Hindlimb muscle (tissue), 1 donor: ENCODE measurements around the gene SIK2. TPM values are rescaled to one million over a fixed set of nuclear protein-coding genes. Genes with fewer than 3 reads are reported as not detected.

Experiments
- DNase-seq: peaks from one replicate; pipeline ENCODE4 v3.0.0-alpha.2; 2013
- polyA plus RNA-seq: library from polyadenylated mRNA; unstranded; fragments of 120-200 nt; gene quantifications from one replicate; pipeline ENCODE4 v1.2.1, GENCODE V29; 2013; ENCODE audit not compliant: insufficient read length

Gene SIK2
- polyA plus RNA-seq, 1 donor: 20.5 TPM

- DNase-seq: no peak
Measured at GRCh38 chr11:111660822-111661221, 58.6 kb downstream of the SIK2 start.

GRCh38 chr11:111663820-111664219 is 61.6 kb downstream of the SIK2 start:
- no peak for DNase-seq

GRCh38 chr11:111665777-111666176 is 63.5 kb downstream of the SIK2 start:
- peak; percentile 66 for DNase-seq

DNA sequence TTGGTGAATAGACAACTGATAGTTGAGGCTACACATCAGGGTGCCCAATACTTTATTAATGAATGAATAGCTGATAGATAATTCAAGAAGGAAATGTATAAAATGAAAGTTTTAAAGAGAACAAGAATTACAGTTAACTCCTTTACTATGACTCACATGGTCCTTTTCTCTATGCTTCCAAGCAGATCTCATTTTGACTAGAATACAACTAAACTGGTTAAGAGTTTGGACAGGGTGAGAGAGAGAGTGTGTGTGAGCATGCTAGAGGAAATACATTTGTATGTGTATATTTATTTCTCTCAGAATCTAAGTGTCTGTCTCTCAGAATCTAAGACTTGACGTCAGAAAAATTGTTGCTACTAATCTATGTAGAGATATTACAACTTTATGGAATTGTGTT is 66.7 kb downstream of the SIK2 start:
- no peak for DNase-seq

DNA sequence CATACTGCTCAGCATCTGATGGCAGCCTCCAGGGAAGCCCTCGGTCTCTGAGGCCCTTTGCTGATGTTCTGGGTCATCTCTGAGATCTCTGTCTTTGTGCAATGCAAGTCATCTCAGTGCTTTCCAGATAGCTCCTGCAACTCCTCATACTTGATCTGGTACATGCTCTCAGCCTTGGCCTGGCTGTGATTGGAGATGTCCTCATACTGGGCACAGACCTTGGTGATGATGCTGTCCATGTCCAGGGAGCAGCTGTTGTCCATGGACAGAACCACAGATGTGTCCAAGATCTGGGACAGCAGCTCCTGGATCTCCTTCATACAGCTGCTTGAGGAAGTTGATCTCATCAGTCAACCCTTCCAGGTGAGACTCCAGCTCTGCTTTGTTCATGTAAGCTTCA is 69.1 kb downstream of the SIK2 start:
- DNase-seq: no peak

- no peak for DNase-seq
Measured at GRCh38 chr11:111672949-111673348, 70.7 kb downstream of the SIK2 start.

- DNase-seq: no peak
Measured at GRCh38 chr11:111674941-111675340, 72.7 kb downstream of the SIK2 start.

GRCh38 chr11:111675891-111676290 is 73.6 kb downstream of the SIK2 start:
- DNase-seq: no peak

GRCh38 chr11:111676878-111677585 is 74.8 kb downstream of the SIK2 start:
- DNase-seq: no peak

- no peak for DNase-seq
Measured at GRCh38 chr11:111680486-111681175, 78.4 kb downstream of the SIK2 start.

DNA sequence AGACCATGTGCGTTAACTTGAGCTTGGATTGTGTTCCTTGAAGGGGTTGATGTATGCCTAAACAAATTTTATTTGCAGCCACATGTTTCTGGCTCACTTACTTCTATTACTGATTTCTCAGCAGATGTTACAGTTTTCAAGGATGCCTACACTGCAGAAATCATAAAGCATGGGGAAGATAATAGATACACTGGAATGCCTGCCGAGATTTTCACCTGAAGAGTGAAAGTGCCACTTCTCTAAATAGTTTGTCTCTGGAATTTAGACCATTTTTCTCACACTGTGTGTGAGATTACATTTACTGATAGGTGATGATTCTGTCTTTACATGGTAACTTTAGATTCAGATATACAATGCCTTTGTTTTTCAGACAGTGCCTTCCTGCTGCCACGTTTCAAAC is 81.6 kb downstream of the SIK2 start:
- DNase-seq: no peak

DNA sequence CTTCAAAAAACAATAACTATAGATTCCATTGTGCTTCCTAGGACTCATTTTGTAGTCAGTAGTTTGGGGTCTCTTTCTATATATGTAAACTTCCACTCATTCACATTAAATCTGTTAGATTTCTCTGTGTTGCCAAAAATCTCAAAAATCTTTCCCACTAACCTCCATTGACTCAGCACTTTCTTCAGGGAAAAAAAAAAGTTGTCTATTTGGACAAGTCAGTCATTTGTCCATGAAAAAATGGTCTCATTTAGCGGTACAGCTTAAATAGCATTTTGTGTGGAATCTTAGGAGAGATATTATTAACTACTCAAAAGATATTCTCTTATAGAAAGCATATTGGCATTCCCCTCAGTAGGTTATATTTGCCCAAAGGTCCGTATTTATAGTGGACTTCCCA is 82.0 kb downstream of the SIK2 start:
- DNase-seq: no peak

DNA sequence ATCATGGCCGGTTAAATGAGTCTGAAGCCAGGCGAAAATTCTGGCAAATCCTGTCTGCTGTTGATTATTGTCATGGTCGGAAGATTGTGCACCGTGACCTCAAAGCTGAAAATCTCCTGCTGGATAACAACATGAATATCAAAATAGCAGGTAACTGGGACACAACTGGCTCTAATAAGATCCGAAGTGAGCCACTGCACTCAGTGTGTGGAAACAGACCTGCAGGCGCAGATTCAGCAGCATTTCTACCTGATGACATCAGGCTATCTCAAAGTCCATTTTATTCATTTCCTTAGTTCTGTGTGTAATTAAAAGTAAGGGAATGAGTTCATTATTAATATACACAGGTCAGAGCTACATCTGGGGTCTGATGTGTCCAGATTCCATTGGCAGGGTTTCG is 85.8 kb downstream of the SIK2 start:
- DNase-seq: no peak

- no peak for DNase-seq
Measured at GRCh38 chr11:111691176-111691575, 88.9 kb downstream of the SIK2 start.

- DNase-seq: no peak
Measured at GRCh38 chr11:111691741-111692140, 89.5 kb downstream of the SIK2 start.

DNA sequence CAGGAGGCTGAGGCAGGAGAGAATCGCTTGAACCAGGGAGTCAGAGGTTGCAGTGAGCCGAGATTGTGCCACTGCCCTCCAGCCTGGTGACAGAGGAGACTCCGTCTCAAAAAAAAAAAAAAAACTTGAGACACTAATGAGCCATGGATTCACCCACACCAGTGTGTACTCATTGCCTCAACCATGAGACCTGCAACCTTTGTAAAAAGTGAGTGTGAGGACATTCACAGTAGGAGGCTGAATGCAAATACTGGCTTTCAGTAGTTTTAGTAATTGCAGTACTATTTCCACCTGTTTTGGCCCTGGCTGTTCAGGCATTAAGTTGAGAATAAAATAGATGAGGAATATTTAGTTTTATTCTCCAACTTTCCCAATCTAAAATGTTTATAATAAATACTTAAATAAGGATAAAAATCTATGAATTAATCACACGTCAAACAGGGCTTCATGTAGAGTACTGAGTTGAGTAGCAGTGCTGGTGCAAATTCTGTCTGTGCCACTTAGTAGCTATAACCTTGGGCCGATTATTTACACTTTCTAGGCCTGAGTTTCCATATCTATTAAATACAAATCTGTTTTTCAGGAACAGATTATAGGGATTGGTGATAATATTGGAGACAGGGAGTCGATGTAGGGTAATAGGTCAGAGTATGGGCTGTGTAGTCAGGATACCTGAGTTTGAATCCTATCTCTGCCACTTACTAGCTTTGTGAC is 91.1 kb downstream of the SIK2 start:
- DNase-seq: no peak

DNA sequence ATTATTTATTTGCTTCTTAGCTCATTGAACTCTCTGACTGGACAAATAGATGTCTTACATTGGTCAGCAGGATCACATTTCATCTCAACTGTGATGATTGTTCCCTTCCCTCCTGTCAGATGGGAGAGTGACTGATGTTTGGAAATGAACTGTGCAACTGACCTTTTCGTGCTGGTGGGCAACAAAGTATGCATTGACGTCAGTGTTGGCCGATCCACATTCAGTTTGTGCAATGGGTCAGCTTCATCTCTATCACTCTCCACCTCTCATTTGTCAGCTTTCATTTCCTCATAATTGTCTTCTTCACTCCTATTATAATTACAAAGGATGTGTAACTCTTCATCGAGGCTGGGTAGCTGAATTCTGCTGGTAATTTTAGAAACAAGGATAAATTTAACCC is 92.6 kb downstream of the SIK2 start:
- DNase-seq: no peak

DNA sequence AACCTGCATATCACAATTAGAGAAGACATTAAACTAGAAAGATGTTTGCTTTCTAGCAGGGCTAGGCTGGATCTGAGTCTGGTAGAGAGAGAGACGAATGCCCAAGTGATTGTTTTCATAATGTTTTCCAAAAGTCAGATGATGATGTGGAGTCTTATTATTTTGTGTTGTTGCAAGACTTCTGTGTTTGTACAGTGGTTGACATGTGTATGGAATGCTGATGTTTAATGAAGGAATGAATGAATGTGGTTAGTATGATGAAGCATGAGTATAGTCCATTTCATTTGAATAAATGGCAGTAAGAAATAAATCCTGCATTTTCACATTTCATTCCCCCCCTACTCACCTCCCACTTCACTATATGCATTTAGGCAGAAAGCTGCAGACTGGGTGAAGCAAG is 94.3 kb downstream of the SIK2 start:
- no peak for DNase-seq

- DNase-seq: no peak
Measured at GRCh38 chr11:111697933-111698371, 95.7 kb downstream of the SIK2 start.

GRCh38 chr11:111698852-111699559 is 96.8 kb downstream of the SIK2 start:
- DNase-seq: no peak

GRCh38 chr11:111699579-111700156 is 97.4 kb downstream of the SIK2 start:
- no peak for DNase-seq

DNA sequence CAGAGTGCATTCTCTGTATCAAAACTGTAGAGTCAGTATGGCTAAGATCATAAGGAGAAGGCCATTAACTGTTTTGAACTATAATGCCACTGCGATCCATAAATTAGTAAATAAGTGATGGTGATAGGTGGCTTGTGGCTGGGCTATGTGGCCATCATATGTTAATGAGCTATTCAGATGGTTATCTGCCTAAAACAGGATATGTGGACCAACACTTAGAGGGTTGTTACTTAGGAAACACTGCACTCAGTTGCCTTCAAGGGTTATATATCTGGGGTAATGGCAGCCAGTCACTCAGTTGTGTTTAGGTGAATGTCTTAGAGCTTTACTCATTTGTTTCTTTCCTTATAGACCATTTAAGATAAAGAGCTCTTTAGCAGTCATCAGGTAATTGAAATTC is 97.9 kb downstream of the SIK2 start:
- no peak for DNase-seq

DNA sequence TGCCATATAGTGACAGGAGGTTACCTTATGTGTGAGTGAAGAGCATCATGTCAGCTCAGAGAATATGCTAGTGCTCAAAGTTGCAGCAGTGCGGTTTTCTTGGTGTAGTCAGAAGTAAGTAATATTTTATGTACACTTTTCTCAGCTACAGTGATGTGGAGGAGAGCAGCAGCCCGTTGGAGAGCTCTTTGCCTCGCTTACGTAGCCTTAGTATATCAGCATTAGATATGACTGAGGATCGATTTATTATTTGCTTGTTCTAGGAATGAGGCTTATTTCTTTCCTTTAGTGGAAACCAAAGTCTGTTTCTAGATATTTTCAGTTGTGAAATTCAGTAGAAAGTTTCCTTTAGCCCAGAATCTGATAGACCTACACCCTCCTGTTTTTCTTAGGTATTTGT is 100.4 kb downstream of the SIK2 start:
- no peak for DNase-seq
